VCaP (cell line): ENCODE results near the gene ARHGEF4.
"Not testable (repeated sequence)": the region's sequence is repeated elsewhere in the genome, so short reads cannot be mapped to it uniquely, and the experiment has no call there.

Experiments used
- H3K27ac ChIP-seq: fragments of 450-650 bp; 2 replicates; pipeline ENCODE4 v1.5.1; 2017
- CTCF ChIP-seq: fragments of 450-650 bp; conservative IDR thresholded peaks from 2 replicates; pipeline ENCODE4 v1.5.1; 2017; ENCODE audit warnings: mild to moderate bottlenecking, moderate library complexity

ARHGEF4 gene

DNA sequence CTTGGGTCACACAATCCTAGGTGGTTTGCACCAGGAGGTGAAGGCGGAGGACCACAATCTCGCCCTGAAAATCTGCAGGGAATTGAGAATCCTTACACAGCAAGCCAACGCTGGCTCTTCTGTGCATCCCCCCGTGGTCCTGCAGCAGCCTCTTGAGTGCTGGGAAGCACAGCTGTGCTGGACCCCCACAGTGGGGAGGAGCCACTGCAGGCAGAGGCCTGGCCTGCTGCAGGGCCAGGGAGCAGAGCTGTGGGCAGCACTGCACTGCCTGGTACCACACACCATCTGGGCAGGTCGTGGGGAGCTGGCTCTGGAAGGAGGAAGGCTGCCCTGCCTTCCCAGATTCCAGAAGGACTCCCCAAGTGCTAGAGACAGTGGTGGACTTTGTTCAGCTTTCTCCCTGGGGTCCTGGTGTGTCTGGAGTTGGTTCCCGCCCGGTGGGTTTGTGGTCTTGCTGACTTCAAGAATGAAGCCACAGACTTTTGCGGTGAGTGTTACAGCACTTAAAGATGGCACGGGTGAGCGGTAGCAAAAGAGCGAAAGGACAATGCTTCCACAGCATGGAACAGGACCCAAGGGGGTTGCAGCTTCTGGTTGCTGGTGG is 150.3 kb downstream of the ARHGEF4 start:
- no peak for TF ChIP-seq CTCF
- peak overlapping the region; percentile 80 for H3K27ac ChIP-seq

DNA sequence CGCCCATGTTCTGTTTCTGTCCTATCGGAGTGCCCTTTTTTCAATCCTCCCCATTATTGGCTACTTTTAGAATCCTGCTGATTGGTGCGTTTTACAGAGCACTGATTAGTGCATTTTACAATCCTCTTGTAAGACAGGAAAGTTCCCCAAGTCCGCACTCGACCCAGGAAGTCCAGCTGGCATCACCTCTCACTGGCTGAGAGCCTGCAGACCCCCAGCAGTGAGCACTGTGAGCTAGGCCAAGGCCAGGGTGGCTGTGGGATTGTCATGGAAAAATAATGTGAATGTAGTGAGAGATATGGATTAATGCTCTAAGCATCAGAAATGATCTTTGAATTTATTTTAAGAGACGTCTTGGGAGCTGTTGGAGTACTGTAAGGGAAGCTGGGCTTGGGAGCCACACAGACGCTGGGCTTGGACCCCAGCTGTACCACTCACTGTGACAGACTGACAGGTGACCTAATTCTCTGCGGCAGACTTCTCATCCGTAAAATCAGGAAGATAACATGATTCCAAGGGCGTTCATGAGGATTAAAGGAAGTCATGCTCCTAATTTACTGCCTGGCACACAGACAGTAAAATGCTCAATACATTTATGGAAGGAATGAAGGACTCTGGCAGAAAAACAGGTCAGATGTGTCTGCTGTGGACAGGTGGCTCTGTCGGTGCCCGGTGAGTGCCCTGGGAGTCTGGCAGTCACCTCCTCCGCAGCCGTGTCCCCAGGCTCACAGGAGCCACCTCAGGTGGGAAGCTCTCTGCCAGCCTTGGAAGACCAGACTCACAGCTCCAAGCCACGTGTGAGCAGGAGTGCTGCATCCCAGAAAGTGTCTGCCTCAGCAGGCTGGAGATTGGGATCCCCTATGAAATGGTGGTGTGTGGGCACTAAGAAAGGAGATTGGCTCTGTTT is 151.1 kb downstream of the ARHGEF4 start:
- peak overlapping the region; percentile 80 for H3K27ac ChIP-seq
- TF ChIP-seq CTCF, result no peak

- H3K27ac ChIP-seq, result not testable (repeated sequence)
These were observed 154.7 kb downstream of the ARHGEF4 start for GRCh38 chr2:130991446-130991845.

DNA sequence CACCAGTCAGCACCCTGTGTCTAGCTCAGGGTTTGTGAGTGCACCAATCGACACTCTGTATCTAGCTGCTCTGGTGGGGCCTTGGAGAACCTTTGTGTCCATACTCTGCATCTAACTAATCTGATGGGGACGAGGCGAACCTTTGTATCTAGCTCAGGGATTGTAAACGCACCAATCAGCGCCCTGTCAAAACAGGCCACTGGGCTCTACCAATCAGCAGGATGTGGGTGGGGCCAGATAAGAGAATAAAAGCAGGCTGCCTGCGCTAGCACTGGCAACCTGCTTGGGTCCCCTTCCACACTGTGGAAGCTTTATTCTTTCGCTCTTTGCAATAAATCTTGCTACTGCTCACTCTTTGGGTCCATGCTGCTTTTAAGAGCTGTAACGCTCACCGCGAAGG is 155.3 kb downstream of the ARHGEF4 start:
- H3K27ac ChIP-seq, result not testable (repeated sequence)

DNA sequence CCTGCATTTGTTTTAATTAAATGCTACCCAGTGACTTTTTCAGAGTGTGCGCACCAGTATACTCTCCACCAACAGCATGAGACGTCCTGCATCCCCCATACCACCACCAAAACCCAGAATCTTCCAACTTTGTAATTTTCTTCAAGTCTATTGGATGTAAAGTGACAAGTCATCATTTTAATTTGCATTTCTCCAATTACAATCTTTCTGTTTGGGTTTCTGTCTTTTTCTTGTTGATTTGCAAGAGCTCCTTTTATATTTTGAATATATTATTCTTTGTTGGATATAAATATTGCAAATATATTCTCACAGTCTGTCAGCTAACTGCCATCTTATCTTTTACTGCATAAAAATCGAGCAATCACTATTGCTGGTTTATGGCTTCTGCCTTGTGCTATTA is 160.0 kb downstream of the ARHGEF4 start:
- no peak for TF ChIP-seq CTCF

GRCh38 chr2:130997198-130997597 is 160.5 kb downstream of the ARHGEF4 start:
- H3K27ac ChIP-seq, result no peak overlapping the region
- no peak for TF ChIP-seq CTCF

More for the DNA sequence above, 160.0 kb downstream of the ARHGEF4 start:
- no peak overlapping the region for H3K27ac ChIP-seq

DNA sequence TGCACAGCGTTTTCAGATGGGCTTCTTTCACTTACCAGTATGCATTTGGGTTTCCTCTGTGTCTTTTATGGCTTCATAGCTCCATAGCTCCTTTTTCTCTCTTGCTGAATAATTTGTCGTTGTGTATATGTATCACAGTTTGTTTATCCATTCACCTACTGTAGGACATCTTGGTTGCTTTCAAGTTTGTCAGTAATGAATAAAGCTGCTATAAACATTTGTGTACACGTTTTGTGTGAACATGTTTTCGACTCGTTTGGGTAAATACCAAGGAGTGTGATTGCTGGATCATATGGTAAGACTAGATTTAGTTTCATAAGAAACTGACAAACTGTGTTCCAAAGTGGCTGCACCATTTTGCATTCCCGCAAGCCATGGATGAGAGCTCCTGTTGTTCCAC is 161.8 kb downstream of the ARHGEF4 start:
- no peak overlapping the region for H3K27ac ChIP-seq
- no peak for TF ChIP-seq CTCF

GRCh38 chr2:131004446-131005209 is 167.9 kb downstream of the ARHGEF4 start:
- no peak for TF ChIP-seq CTCF
- H3K27ac ChIP-seq, result no peak overlapping the region
